ENCODE data around the gene SDK1.

DNA sequence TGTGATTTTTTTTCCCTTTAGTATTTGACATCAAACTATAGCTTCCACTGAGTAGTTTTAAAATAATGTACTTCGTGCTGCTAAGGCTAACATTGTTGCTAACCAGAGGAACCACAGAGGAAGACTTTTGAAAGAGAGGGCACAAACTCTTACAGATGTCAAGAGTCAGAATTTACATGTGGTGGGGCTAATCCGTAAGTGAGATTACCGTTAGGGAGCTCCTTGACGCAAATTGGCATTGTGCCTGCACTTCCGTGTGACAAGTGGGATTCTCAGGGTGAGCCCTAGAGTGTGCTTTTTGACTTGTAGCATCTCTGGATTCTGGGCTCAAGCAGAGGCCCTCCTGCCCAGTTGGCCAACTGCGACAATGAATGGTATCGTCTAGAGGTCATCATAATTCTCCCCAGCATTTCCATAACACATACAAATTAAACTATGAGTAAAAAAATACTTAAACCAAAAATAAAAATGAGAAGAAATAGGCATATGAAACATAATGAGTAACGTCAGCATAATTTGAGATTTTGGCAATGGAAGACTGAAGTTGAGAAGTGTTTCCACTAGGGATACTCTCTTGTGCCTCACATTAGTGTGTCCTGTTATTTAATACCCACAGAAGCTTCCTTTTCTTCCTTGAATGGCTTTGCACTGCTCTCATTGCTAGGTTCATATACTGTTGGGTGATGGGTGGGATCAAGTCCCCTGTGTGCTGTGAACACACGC lies 164.0 kb downstream of the SDK1 start:
- TF ChIP-seq SP3 (tag by site-specific recombination; IDR thresholded peaks at IDR 0.05) (no peak), KLF16 (tag by site-specific recombination; IDR thresholded peaks at IDR 0.05) (no peak), ZNF302 (tag by site-specific recombination; IDR thresholded peaks at IDR 0.05; ENCODE audit: low read depth) (no peak), ZNF37A (tag by site-specific recombination; IDR thresholded peaks at IDR 0.05) (no peak), ZNF626 (tag by site-specific recombination; IDR thresholded peaks at IDR 0.05) (no peak), ZNF792 (tag by site-specific recombination; IDR thresholded peaks at IDR 0.05) (no peak), ZNF169 (tag by site-specific recombination; IDR thresholded peaks at IDR 0.05) (no peak), ZNF184 (tag by site-specific recombination; IDR thresholded peaks at IDR 0.05) (no peak)
- TF ChIP-seq, protein P1, sequence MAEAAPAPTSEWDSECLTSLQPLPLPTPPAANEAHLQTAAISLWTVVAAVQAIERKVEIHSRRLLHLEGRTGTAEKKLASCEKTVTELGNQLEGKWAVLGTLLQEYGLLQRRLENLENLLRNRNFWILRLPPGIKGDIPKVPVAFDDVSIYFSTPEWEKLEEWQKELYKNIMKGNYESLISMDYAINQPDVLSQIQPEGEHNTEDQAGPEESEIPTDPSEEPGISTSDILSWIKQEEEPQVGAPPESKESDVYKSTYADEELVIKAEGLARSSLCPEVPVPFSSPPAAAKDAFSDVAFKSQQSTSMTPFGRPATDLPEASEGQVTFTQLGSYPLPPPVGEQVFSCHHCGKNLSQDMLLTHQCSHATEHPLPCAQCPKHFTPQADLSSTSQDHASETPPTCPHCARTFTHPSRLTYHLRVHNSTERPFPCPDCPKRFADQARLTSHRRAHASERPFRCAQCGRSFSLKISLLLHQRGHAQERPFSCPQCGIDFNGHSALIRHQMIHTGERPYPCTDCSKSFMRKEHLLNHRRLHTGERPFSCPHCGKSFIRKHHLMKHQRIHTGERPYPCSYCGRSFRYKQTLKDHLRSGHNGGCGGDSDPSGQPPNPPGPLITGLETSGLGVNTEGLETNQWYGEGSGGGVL (tag by site-specific recombination; IDR thresholded peaks at IDR 0.05): no peak
- TF ChIP-seq, protein P2, sequence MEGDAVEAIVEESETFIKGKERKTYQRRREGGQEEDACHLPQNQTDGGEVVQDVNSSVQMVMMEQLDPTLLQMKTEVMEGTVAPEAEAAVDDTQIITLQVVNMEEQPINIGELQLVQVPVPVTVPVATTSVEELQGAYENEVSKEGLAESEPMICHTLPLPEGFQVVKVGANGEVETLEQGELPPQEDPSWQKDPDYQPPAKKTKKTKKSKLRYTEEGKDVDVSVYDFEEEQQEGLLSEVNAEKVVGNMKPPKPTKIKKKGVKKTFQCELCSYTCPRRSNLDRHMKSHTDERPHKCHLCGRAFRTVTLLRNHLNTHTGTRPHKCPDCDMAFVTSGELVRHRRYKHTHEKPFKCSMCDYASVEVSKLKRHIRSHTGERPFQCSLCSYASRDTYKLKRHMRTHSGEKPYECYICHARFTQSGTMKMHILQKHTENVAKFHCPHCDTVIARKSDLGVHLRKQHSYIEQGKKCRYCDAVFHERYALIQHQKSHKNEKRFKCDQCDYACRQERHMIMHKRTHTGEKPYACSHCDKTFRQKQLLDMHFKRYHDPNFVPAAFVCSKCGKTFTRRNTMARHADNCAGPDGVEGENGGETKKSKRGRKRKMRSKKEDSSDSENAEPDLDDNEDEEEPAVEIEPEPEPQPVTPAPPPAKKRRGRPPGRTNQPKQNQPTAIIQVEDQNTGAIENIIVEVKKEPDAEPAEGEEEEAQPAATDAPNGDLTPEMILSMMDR (tag by site-specific recombination; IDR thresholded peaks at IDR 0.05): no peak
- TF ChIP-seq, protein P3, sequence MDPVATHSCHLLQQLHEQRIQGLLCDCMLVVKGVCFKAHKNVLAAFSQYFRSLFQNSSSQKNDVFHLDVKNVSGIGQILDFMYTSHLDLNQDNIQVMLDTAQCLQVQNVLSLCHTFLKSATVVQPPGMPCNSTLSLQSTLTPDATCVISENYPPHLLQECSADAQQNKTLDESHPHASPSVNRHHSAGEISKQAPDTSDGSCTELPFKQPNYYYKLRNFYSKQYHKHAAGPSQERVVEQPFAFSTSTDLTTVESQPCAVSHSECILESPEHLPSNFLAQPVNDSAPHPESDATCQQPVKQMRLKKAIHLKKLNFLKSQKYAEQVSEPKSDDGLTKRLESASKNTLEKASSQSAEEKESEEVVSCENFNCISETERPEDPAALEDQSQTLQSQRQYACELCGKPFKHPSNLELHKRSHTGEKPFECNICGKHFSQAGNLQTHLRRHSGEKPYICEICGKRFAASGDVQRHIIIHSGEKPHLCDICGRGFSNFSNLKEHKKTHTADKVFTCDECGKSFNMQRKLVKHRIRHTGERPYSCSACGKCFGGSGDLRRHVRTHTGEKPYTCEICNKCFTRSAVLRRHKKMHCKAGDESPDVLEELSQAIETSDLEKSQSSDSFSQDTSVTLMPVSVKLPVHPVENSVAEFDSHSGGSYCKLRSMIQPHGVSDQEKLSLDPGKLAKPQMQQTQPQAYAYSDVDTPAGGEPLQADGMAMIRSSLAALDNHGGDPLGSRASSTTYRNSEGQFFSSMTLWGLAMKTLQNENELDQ (tag by site-specific recombination; IDR thresholded peaks at IDR 0.05; ENCODE audit: low read depth): no peak

Measured in HEK293 (cell line).